Stimulated activated CD8-positive, alpha-beta memory T cell treated with anti-CD3 and anti-CD28 coated beads, Interleukin-4, amount 100 ng/mL, for 4 hours (primary cell): ENCODE data around the gene PAFAH1B2.

Source experiments
- DNase-seq, 2 donors: peaks; one replicate each; pipeline ENCODE4 v3.0.0-alpha.2; 2020; ENCODE audit warnings: low read depth in 2 of 2, low spot score in 1 of 2

Gene PAFAH1B2

GRCh38 chr11:117187799-117188481, 43.9 kb downstream of the PAFAH1B2 start:
- DNase-seq = no peak

GRCh38 chr11:117188620-117189081, 44.6 kb downstream of the PAFAH1B2 start:
- no peak for DNase-seq

GRCh38 chr11:117189191-117189940, 45.3 kb downstream of the PAFAH1B2 start:
- no peak for DNase-seq

DNA sequence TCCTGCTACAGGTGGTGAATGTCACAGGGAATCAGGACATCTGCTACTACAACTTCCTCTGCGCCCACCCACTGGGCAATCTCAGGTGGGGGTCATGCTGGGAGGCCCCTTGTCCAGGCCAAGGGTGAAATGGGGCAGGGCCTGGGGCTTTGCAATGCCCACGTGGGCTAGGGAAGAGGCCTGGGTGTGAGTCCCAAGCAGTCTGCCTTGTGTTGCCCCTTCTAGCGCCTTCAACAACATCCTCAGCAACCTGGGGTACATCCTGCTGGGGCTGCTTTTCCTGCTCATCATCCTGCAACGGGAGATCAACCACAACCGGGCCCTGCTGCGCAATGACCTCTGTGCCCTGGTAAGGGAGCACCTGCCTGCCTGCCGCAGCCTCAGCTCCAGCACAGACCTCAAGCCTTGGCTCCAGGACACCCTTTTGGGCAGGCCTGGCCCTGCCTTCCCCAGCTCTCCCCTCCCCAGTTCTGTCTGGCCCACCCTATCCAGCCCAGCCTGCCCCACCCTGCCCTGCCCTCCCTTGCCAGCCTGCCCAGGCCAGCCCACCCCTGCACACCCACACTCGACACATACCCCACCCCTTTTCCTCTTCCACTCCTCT, 46.0 kb downstream of the PAFAH1B2 start:
- DNase-seq = no peak

DNA sequence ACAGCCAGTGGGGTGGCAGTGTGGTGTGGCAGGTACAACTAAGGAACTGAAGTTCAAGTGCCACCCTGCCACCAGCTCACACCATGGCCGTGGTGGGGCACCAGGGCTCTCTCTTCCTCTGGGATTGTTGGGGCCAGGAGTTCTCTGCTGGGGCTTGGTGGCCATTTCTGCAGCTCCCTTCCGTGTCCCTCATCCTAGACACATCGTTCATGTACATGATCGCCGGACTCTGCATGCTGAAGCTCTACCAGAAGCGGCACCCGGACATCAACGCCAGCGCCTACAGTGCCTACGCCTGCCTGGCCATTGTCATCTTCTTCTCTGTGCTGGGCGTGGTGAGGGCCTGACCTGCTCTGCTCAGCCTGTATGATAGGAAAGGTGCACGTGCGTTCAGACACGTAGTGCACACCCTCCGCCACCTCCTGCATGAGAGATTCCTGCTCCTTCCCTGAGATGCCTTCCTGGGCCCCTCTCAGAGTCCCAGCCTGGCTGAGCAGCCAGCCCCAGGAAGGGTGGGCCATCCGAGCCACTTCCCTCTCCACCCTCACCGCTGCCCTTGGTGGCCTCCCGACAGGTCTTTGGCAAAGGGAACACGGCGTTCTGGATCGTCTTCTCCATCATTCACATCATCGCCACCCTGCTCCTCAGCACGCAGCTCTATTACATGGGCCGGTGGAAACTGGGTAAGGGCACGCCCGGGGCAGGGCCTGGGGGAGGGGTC, 47.8 kb downstream of the PAFAH1B2 start:
- DNase-seq = no peak

- no peak for DNase-seq
These were observed 48.4 kb downstream of the PAFAH1B2 start for GRCh38 chr11:117192401-117192875.

DNA sequence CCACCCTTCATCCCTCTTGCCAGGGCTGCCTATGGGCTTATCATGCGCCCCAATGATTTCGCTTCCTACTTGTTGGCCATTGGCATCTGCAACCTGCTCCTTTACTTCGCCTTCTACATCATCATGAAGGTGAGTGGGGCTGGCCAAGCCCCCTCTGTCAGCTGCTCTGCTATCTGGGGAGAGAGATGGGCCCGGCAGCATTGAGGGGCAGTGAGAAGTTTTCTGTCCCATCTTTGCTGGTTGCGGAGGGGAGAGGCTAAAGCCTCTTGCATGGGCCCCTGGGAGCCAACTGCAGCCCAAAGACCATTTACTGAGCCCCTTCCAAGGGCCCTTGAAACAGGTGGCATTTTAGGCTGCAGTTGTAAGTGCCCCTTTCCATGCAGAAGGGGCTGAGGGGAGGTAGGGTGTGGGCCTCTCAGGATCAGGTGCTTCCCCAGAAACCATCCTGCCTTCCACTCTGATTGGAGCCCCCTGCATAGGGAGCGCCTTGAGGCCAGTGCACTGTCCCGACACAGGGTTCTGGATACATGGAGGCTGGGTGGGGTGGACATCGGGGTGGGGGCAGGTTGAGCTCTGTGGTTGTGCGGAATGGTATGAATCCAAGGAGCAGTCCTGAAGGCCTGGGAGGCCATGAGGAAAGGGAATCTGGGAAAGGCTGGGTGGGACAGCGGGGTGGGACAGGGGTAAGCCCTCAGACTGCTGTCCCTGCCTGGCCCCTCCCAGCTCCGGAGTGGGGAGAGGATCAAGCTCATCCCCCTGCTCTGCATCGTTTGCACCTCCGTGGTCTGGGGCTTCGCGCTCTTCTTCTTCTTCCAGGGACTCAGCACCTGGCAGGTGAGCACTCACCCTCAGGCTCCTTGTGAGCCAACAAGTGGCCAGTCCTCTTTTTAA, 49.3 kb downstream of the PAFAH1B2 start:
- DNase-seq = no peak

DNA sequence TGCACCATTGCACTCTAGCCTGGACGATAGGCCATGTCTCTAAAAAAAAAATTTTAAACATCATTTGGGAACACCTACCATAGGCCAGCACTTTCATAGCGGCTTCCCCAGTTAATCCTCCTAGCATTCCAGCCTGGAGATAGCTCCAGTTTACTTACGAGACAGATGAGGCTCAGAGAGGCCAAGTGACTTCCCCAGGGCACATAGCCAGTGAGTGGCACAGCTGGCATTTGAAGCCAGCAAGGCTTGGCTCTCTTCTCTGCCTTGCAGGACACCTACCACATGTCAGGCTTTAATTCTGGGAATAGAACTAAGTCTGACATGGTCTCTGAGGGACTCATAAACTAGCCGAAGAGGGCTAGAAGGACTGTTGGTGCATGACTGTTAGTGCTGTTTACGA, 50.2 kb downstream of the PAFAH1B2 start:
- no peak for DNase-seq

GRCh38 chr11:117195258-117195657, 51.2 kb downstream of the PAFAH1B2 start:
- DNase-seq = no peak

DNA sequence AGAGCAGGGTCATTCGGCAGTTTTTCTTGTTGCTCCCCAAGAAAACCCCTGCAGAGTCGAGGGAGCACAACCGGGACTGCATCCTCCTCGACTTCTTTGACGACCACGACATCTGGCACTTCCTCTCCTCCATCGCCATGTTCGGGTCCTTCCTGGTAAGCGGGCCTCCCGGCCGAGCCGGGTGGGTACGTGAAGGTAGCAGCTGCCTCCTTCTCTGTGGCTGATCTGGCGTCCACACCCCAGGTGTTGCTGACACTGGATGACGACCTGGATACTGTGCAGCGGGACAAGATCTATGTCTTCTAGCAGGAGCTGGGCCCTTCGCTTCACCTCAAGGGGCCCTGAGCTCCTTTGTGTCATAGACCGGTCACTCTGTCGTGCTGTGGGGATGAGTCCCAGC, 51.7 kb downstream of the PAFAH1B2 start:
- no peak for DNase-seq

DNA sequence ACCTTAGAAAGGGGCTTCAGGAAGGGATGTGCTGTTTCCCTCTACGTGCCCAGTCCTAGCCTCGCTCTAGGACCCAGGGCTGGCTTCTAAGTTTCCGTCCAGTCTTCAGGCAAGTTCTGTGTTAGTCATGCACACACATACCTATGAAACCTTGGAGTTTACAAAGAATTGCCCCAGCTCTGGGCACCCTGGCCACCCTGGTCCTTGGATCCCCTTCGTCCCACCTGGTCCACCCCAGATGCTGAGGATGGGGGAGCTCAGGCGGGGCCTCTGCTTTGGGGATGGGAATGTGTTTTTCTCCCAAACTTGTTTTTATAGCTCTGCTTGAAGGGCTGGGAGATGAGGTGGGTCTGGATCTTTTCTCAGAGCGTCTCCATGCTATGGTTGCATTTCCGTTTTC, 52.9 kb downstream of the PAFAH1B2 start:
- no peak for DNase-seq

DNA sequence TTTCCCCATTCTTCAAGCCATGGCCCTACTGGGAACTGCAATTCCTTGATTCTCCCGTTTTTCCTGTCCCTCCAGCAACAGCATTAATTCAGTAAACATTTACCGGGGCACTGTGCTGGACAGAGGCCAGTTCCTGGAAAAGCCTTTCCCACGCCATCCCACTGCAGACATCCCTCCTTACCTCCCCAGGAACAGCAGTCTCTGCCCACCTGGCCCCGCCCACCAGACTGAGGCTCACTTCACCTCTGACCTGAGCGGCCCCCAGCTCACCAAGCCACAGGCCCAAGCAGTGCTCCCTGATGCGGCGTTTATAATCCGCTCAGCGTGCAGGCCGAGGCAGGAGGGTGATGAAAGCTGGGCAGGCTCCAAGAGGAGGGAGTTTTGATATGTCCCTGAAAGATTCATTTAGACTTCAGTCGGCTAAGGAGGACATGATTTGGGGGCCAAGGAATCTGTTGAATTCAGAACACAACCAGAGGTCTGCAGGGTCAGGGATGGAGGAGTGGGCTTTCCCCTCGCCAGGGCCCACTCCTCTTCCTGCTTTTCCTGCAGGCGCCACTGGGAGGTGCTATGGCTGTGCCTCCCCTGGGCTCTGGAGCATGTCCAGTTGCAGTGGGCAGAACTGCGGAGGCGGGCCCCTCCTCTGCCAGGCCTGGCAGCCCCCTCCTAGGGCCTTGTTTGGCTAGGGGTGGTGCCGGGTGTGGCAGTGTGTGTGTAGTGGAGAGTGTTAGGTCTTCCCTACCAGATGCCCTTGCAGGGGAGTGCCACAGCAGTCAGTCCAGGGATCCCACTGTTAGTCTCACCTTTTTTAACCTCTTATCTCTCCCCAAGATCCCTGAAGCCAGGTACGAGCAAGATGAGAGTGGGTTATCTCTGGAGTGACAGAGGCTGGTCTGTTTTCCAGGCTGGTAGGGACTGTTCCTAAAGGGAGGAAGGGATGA, 53.7 kb downstream of the PAFAH1B2 start:
- DNase-seq = no peak

DNA sequence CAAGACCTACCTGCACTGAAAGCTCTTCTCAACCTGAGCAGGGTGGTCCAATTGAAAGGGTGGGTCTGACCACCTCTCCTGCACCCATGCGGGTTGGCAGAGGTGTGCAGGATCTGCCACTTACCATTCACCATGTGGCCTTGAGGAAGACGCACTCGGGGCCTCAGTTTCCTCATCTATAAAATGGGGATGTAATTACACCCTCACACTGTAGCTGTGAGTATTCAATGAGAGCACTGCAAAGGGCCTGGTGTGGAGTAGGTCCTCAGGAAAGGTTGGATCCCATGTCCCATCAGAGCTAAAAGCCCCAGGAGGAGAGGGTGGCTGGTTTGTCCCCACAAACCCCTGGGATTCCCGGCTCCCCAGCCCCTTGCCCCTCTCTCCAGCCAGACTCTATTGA, 54.5 kb downstream of the PAFAH1B2 start:
- DNase-seq = no peak

- DNase-seq = no peak
These were observed 55.2 kb downstream of the PAFAH1B2 start, which contains the start of gene TAGLN for GRCh38 chr11:117199053-117199915. TAGLN (plus strand) TSS chr11:117199370; CDS start chr11:117203014, 3,644 bp downstream.

DNA sequence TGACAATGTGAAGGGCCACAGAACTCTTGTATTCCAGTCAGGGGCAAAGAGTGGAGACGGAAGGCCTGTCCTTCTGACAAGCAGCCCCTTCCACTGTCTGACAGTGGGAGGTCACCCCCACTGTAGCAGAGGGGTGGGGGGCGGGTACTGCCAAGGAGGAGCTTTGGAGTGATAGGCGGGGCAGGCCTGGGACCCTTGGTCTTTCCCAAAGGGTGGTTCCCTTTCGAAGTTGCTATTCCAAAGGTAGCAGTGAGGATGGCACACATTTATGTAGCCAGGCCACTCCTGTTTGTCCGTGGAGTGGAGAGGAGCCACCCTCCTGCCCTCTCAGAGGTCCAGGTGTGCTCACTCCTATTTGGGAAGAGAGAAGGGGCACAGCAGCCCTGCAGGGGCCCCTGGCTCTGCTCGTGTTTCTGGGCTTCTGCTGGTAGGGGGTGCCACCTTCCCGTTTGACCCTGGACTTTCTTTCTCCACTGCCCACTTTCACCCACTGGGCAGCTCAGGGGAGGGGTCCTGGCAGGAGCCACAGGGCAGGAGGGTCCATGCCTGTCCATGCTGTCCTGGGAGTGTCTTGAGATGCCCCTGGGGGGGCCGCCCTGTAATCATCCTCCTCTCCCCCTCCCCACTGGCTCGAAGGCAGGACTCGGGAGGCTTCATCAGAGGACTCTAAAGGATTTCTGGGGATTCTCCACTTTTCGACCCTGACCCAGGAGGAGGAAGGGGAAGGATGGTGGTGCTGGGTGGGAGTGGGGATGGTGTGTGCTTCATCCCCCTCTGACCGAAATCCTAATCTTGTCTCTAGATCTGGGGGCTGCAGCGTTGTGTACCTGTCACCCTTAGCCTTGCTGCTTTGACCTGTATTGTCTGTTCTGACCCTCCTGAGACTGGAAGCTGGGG, 56.1 kb downstream of the PAFAH1B2 start:
- DNase-seq = no peak

DNA sequence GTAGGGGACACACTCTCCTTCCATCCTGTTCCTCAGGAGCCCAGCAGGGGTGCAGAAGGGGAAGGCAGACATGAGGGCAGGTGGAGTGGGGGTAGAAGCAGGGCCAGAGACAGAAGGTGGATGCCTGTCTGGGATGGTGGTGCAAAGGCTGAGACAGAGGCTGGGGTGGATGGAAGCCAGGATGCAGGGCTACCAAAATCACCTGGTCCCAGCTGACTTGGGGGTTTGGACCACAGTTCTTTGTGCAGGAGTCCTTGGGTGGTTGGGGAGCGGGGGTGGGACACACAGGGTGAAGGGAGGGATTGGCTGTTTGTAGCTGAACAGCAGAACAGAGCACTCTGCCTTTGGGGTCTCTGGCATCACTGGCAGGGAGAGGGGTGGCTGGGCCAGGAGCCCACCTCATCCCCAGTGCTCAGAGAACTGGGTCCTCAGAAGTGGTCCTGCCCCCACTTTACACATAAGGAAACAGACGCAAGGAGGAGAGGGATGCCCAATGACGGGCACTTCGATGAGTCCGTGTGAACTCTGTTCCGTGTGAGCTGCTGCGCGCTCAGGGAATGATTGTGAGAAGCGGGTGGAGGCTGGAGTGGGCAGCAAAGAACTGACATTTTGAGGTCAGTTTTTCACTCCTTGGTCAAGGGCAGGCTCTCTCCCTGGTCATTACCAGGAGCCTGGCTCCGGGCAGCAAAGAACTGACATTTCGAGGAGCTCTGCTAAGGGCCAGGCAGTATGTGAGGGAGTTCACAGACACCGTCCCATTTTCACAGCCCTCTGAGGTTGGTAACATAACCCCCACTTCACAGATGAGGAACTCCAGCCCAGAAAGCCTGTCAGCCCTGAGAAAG, 56.9 kb downstream of the PAFAH1B2 start:
- no peak for DNase-seq
